ENCODE measurements around the gene MTCL1. TPM values are rescaled to one million over a fixed set of nuclear protein-coding genes. Genes with fewer than 3 reads are reported as not detected.
A peak's percentile ranks its signal among the peaks of the same experiment; 100 is the strongest.

MTCL1 gene
- total RNA-seq, 1 donor from 2014 or later, result 48.7 TPM

- no peaks in the 10 kb centered on the region for H3K9me3 Mint-ChIP-seq
- no peak for DNase-seq (ENCODE audit: extremely low spot score, unreplicated experiment)
- no peak overlapping the region for H3K27ac Mint-ChIP-seq
- peaks cover 10% of the 10 kb centered on the region for H3K36me3 Mint-ChIP-seq
- H3K4me3 Mint-ChIP-seq, result no peak overlapping the region
- TF ChIP-seq CTCF (conservative IDR thresholded peaks at IDR 0.05), result no peak
- H3K27me3 Mint-ChIP-seq, result no peaks in the 10 kb centered on the region
- peaks cover 37% of the 10 kb centered on the region for H3K4me1 Mint-ChIP-seq (ENCODE audit: unreplicated experiment)
Measured at GRCh38 chr18:8799001-8799400, 93.6 kb downstream of the MTCL1 start.

- DNase-seq (ENCODE audit: extremely low spot score, unreplicated experiment), result no peak
- peak overlapping the region; percentile 48 for H3K27ac Mint-ChIP-seq
Measured at GRCh38 chr18:8799596-8800441, 94.5 kb downstream of the MTCL1 start.

GRCh38 chr18:8800445-8800844, 95.1 kb downstream of the MTCL1 start:
- Mint-ChIP-seq H3K9me3 (no peaks in the 10 kb centered on the region), H3K36me3 (peaks cover 10% of the 10 kb centered on the region), H3K4me1 (ENCODE audit: unreplicated experiment) (peaks cover 24% of the 10 kb centered on the region), H3K27ac (peak overlapping the region; percentile 48), H3K27me3 (no peaks in the 10 kb centered on the region), H3K4me3 (no peak overlapping the region)
- no peak for DNase-seq (ENCODE audit: extremely low spot score, unreplicated experiment)
- TF ChIP-seq CTCF (conservative IDR thresholded peaks at IDR 0.05), result no peak

More at GRCh38 chr18:8799596-8800441, 94.5 kb downstream of the MTCL1 start:
- Mint-ChIP-seq H3K36me3 (peaks cover 10% of the 10 kb centered on the region), H3K27me3 (no peaks in the 10 kb centered on the region), H3K4me3 (no peak overlapping the region), H3K9me3 (no peaks in the 10 kb centered on the region), H3K4me1 (ENCODE audit: unreplicated experiment) (peaks cover 30% of the 10 kb centered on the region)
- no peak for TF ChIP-seq CTCF (conservative IDR thresholded peaks at IDR 0.05)

GRCh38 chr18:8800876-8801262, 95.5 kb downstream of the MTCL1 start:
- H3K9me3 Mint-ChIP-seq, result no peaks in the 10 kb centered on the region
- DNase-seq (ENCODE audit: extremely low spot score, unreplicated experiment), result no peak
- H3K4me1 Mint-ChIP-seq (ENCODE audit: unreplicated experiment), result peaks cover 21% of the 10 kb centered on the region
- TF ChIP-seq CTCF (conservative IDR thresholded peaks at IDR 0.05), result no peak
- H3K27ac Mint-ChIP-seq, result no peak overlapping the region
- no peak overlapping the region for H3K4me3 Mint-ChIP-seq
- peaks cover 10% of the 10 kb centered on the region for H3K36me3 Mint-ChIP-seq
- no peaks in the 10 kb centered on the region for H3K27me3 Mint-ChIP-seq

- no peak overlapping the region for H3K27ac Mint-ChIP-seq
Measured at GRCh38 chr18:8801263-8801901, 96.0 kb downstream of the MTCL1 start.

More at GRCh38 chr18:8801263-8801901, 96.0 kb downstream of the MTCL1 start:
- Mint-ChIP-seq H3K4me3 (no peak overlapping the region), H3K4me1 (ENCODE audit: unreplicated experiment) (peaks cover 21% of the 10 kb centered on the region), H3K36me3 (peaks cover 10% of the 10 kb centered on the region), H3K9me3 (no peaks in the 10 kb centered on the region), H3K27me3 (no peaks in the 10 kb centered on the region)
- TF ChIP-seq CTCF (conservative IDR thresholded peaks at IDR 0.05), result no peak
- no peak for DNase-seq (ENCODE audit: extremely low spot score, unreplicated experiment)
